ENCODE data around the gene LPAR2. TPM values are rescaled to one million over a fixed set of nuclear protein-coding genes. Genes with fewer than 3 reads are reported as not detected.

Gene LPAR2
- total and polyA plus RNA-seq, 7 donors = 0.08 to 1.5 (median 0.42) TPM

GRCh38 chr19:19584356-19584755 is 43.7 kb downstream of the LPAR2 start:
- DNase-seq (no peak), ATAC-seq (no peak)
- H3K27ac ChIP-seq = no peak overlapping the region
- H3K27me3 ChIP-seq (ENCODE audit: insufficient read depth in 3 of 3, low read length in 2 of 3) = no peaks in the 10 kb centered on the region
- 88 to 97% (median 93%) methylated on average over 6 of the region's 6 CpGs for WGBS, 3 donors
- H3K4me3 ChIP-seq = no peak overlapping the region
- H3K9me3 ChIP-seq = no peaks in the 10 kb centered on the region
- no peaks in the 10 kb centered on the region for H3K4me1 ChIP-seq
- intact Hi-C loops (cut with DNase I) = no loop called here
- no peaks in the 10 kb centered on the region for H3K36me3 ChIP-seq (ENCODE audit: insufficient read depth in 1 of 2, low read depth in 1 of 2)
- TF ChIP-seq CTCF (IDR thresholded peaks at IDR 0.05) = no peak

GRCh38 chr19:19582471-19582870 is 45.5 kb downstream of the LPAR2 start:
- no peak for ATAC-seq
- Histone ChIP-seq H3K36me3 (ENCODE audit: insufficient read depth in 1 of 2, low read depth in 1 of 2) (no peaks in the 10 kb centered on the region), H3K9me3 (no peaks in the 10 kb centered on the region), H3K4me1 (no peaks in the 10 kb centered on the region), H3K27me3 (ENCODE audit: insufficient read depth in 3 of 3, low read length in 2 of 3) (no peaks in the 10 kb centered on the region), H3K27ac (no peak overlapping the region), H3K4me3 (no peak overlapping the region)
- WGBS, 3 donors = 74 to 82% (median 78%) methylated on average over 6 of the region's 6 CpGs
- intact Hi-C loops (cut with DNase I) = no loop called here
- TF ChIP-seq CTCF (IDR thresholded peaks at IDR 0.05) = no peak
- DNase-seq = no peak

- H3K36me3 ChIP-seq (ENCODE audit: insufficient read depth in 1 of 2, low read depth in 1 of 2) = no peaks in the 10 kb centered on the region
- H3K4me3 ChIP-seq = no peak overlapping the region
- H3K4me1 ChIP-seq = no peaks in the 10 kb centered on the region
- no peaks in the 10 kb centered on the region for H3K9me3 ChIP-seq
- no peak for TF ChIP-seq CTCF (IDR thresholded peaks at IDR 0.05)
- H3K27me3 ChIP-seq (ENCODE audit: insufficient read depth in 3 of 3, low read length in 2 of 3) = no peaks in the 10 kb centered on the region
- no peak overlapping the region for H3K27ac ChIP-seq
- intact Hi-C loops (cut with DNase I) = no loop called here
- ATAC-seq (no peak), DNase-seq (no peak)
- WGBS, 3 donors = 91 to 93% (median 92%) methylated on average over 13 of the region's 13 CpGs
These were observed 46.6 kb downstream of the LPAR2 start for GRCh38 chr19:19581391-19581790.

GRCh38 chr19:19580418-19580817 is 47.6 kb downstream of the LPAR2 start:
- H3K27ac ChIP-seq = no peak overlapping the region
- H3K4me3 ChIP-seq = no peak overlapping the region
- no peaks in the 10 kb centered on the region for H3K4me1 ChIP-seq
- DNase-seq (no peak), ATAC-seq (no peak)
- H3K9me3 ChIP-seq = no peaks in the 10 kb centered on the region
- H3K27me3 ChIP-seq (ENCODE audit: insufficient read depth in 3 of 3, low read length in 2 of 3) = no peaks in the 10 kb centered on the region
- no peak for TF ChIP-seq CTCF (IDR thresholded peaks at IDR 0.05)
- WGBS, 3 donors = 93 to 95% (median 93%) methylated on average over 4 of the region's 4 CpGs
- intact Hi-C loops (cut with DNase I) = no loop called here
- no peaks in the 10 kb centered on the region for H3K36me3 ChIP-seq (ENCODE audit: insufficient read depth in 1 of 2, low read depth in 1 of 2)

GRCh38 chr19:19579533-19580361 is 48.3 kb downstream of the LPAR2 start:
- ATAC-seq (no peak), DNase-seq (no peak)
- no peak overlapping the region for H3K27ac ChIP-seq
- no peaks in the 10 kb centered on the region for H3K27me3 ChIP-seq (ENCODE audit: insufficient read depth in 3 of 3, low read length in 2 of 3)
- no peaks in the 10 kb centered on the region for H3K36me3 ChIP-seq (ENCODE audit: insufficient read depth in 1 of 2, low read depth in 1 of 2)
- TF ChIP-seq CTCF (IDR thresholded peaks at IDR 0.05) = no peak
- intact Hi-C loops (cut with DNase I) = no loop called here
- H3K4me1 ChIP-seq = no peaks in the 10 kb centered on the region
- WGBS, 3 donors = 73 to 75% (median 75%) methylated on average over 25 of the region's 25 CpGs
- H3K4me3 ChIP-seq = no peak overlapping the region
- H3K9me3 ChIP-seq = no peaks in the 10 kb centered on the region
